Urinary bladder (tissue), 4 donors: ENCODE results near the gene PLXNC1. TPM values are rescaled to one million over a fixed set of nuclear protein-coding genes. Genes with fewer than 3 reads are reported as not detected.

Experiments used
- DNase-seq: peaks from one replicate; pipeline ENCODE4 v3.0.0-alpha.2; 2015; ENCODE audit errors: extremely low spot score
- H3K27ac ChIP-seq: one replicate; pipeline ENCODE4 v1.5.1; 2013; ENCODE audit warnings: low read depth, mild to moderate bottlenecking, moderate library complexity
- H3K36me3 ChIP-seq: one replicate; pipeline ENCODE4 v1.6.1; 2013; ENCODE audit warnings: mild to moderate bottlenecking, moderate library complexity; ENCODE audit not compliant: insufficient read depth
- H3K4me1 ChIP-seq: one replicate; pipeline ENCODE4 v1.6.1; 2013; ENCODE audit warnings: mild to moderate bottlenecking, moderate library complexity; ENCODE audit not compliant: insufficient read depth
- H3K4me3 ChIP-seq: one replicate; pipeline ENCODE4 v1.5.1; 2013; ENCODE audit warnings: low read depth, low read length
- WGBS: extraction: QIAGEN DNeasy Blood & Tissue Kit; methylation state at CpG from one replicate; pipeline ENCODE4 v1.1.7; 2013; 5-methylcytosine and 5-hydroxymethylcytosine counted together
- polyA plus RNA-seq: library from polyadenylated mRNA; stranded (reverse); fragments of 200-250 nt; gene quantifications from one replicate; pipeline ENCODE4 v1.2.3, GENCODE V29; 2013
- total RNA-seq: library from RNA; depleted of rRNA; stranded (reverse); fragments of >200 nt; gene quantifications from one replicate; pipeline ENCODE4 v1.2.3, GENCODE V29; 2014
- donor health status: healthy with polysubstance abuse.
- donor health status: healthy.

The PLXNC1 gene
- total and polyA plus RNA-seq, 2 donors, result 1.8 to 19.0 TPM

GRCh38 chr12:94172031-94172430 is 23.7 kb downstream of the PLXNC1 start:
- Histone ChIP-seq H3K4me3 (no peak overlapping the region), H3K4me1 (no peaks in the 10 kb centered on the region), H3K27ac (no peak overlapping the region), H3K36me3 (no peaks in the 10 kb centered on the region)
- WGBS, result 88% methylated on average over 5 of the region's 5 CpGs
- DNase-seq, result no peak

- Histone ChIP-seq H3K4me1 (no peaks in the 10 kb centered on the region), H3K36me3 (no peaks in the 10 kb centered on the region), H3K4me3 (no peak overlapping the region), H3K27ac (no peak overlapping the region)
- WGBS, result 56% methylated on average over 9 of the region's 9 CpGs
- DNase-seq, result no peak
Observed at GRCh38 chr12:94172973-94173372, 24.6 kb downstream of the PLXNC1 start.

- no peak for DNase-seq
- Histone ChIP-seq H3K4me3 (no peak overlapping the region), H3K27ac (no peak overlapping the region), H3K4me1 (no peaks in the 10 kb centered on the region), H3K36me3 (no peaks in the 10 kb centered on the region)
- 82% methylated on average over 7 of the region's 7 CpGs for WGBS
Observed at GRCh38 chr12:94173660-94174265, 25.4 kb downstream of the PLXNC1 start.

DNA sequence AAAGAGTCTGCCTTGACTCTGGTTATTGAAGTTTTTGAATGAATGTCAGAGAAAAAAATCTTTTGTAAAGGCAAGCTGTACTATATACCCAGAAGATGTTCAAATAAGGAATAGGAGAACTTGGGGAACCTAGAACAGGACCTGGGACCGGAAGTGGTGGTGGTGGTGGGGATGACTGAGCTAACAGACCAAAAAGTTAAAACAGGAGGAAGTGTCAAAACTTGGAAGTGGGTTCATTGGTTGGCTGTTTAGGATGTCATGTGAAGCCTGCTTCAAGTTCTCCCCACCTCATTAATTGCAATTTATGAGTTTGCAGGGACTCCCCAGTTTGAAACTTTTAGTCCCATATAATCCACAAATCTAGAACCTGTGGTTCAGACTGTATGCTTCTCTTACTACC is 26.2 kb downstream of the PLXNC1 start:
- H3K4me1 ChIP-seq, result no peaks in the 10 kb centered on the region
- H3K36me3 ChIP-seq, result no peaks in the 10 kb centered on the region
- WGBS, result 70% methylated on average over 1 of the region's 1 CpG
- DNase-seq, result no peak
- H3K27ac ChIP-seq, result no peak overlapping the region
- no peak overlapping the region for H3K4me3 ChIP-seq

GRCh38 chr12:94175763-94176668 is 27.6 kb downstream of the PLXNC1 start:
- no peaks in the 10 kb centered on the region for H3K4me1 ChIP-seq
- H3K27ac ChIP-seq, result no peak overlapping the region
- DNase-seq, result no peak
- H3K36me3 ChIP-seq, result no peaks in the 10 kb centered on the region
- 64% methylated on average over 10 of the region's 10 CpGs for WGBS
- no peak overlapping the region for H3K4me3 ChIP-seq

DNA sequence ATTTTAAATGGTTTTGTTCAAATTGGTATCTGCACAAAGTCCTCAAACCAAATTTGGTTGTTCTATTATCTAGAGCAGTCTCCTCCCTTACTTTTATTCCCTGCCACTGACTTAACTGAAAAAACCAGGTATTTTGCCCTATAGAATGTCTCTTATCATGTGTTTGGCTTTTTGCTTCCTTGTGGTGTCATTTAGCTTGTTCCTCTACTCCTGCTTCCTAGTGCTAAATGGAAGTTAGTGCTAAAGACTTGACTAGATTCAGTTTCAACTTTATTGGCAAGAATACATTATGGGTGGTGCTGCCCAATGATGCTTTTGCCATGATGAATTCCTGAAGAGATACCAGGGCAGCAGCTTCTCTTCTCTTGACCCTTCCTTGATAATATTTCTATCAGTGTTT is 29.7 kb downstream of the PLXNC1 start:
- H3K4me3 ChIP-seq, result no peak overlapping the region
- H3K4me1 ChIP-seq, result no peaks in the 10 kb centered on the region
- H3K27ac ChIP-seq, result no peak overlapping the region
- DNase-seq, result no peak
- no peaks in the 10 kb centered on the region for H3K36me3 ChIP-seq

- Histone ChIP-seq H3K36me3 (no peaks in the 10 kb centered on the region), H3K4me1 (no peaks in the 10 kb centered on the region), H3K27ac (no peak overlapping the region), H3K4me3 (no peak overlapping the region)
- DNase-seq, result no peak
- WGBS, result 93% methylated on average over 3 of the region's 3 CpGs
Observed at GRCh38 chr12:94178882-94179281, 30.5 kb downstream of the PLXNC1 start.

DNA sequence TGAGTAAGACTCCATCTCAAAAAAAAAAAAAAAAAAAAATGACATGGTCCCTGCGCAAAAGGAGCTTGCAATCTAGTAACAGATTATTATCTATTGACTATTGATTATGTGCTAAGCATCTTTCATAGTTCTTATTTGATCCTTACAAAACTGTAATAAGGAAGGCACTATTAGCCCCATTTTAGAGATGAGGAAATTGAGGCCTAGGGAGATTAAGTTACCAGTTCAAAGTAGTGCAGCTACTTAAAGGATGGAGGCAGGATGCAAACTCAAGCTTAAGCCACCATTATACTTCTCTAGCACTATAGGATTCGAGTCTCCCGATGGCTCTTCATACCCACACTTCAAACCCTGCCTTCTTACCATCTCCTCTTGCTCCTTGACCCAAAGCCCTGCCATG is 31.3 kb downstream of the PLXNC1 start:
- no peaks in the 10 kb centered on the region for H3K36me3 ChIP-seq
- 94% methylated on average over 3 of the region's 3 CpGs for WGBS
- H3K27ac ChIP-seq, result no peak overlapping the region
- no peaks in the 10 kb centered on the region for H3K4me1 ChIP-seq
- H3K4me3 ChIP-seq, result no peak overlapping the region
- no peak for DNase-seq

DNA sequence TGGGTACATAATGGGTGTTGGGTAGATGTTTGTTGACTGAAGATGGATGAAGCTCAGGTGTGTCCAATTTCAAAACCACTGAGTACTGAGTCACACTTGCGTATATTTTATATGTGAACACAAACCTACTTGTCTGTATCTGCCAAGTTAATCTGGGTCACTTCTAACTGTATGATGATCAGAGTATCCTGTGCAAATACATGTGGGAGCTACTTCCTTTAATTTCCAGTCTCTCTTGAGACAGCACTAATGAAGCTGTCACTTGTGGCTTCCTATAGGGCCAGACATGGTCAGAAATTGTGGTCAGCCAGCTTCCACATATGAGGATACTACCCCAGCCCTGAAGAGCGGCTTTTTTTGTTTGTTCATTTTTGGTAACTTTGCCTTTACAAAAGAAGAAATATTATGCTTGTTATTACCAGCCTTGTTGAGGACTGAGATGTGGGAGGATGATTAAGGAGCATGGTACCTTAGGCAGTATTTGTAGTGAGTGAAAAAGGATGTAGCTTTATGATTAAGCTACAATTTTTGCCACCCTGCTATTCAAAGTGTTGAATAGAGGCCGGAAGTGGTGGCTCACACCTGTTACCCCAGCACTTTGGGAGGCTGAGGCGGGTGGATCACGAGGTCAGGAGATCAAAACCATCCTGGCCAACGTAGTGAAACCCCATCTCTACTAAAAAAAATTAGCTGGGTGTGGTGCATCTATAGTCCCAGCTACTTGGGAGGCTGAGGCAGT is 32.4 kb downstream of the PLXNC1 start:
- no peaks in the 10 kb centered on the region for H3K4me1 ChIP-seq
- no peak overlapping the region for H3K4me3 ChIP-seq
- H3K27ac ChIP-seq, result no peak overlapping the region
- WGBS, result 87% methylated on average over 6 of the region's 6 CpGs
- no peaks in the 10 kb centered on the region for H3K36me3 ChIP-seq
- DNase-seq, result no peak

DNA sequence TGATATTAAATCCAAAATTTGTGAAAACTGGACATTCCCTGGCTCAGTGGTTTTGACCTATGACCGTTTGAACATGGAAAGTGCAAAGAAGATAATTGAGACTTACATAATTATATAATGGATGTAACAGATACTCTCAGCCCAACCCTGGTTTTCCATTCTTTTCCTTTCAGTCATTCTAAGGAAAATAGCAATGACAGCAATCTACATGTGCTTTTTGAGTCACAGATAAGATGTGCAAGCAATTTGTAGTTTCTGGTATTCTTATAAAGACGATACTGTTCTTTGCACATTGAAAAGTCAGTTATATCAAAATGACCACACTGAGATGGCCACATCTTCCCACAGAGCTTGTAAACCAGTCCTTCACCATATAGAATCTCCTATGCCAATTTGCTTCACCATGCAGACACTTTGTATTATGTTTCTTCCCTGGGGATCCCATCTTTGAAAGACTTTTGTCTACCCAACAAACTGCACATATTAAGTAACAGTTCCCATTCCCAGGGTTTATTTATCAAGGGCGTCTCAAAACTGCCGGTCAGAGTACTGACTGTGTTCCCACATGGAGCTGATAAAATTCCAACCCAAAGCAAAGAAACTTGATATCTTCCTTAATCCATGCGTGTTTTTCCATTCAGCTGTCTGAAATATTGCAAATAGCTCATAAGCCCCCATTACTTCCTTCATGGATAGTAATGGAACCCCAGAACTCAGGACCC is 34.8 kb downstream of the PLXNC1 start:
- WGBS, result 56% methylated on average over 5 of the region's 5 CpGs
- H3K27ac ChIP-seq, result no peak overlapping the region
- no peak overlapping the region for H3K4me3 ChIP-seq
- no peaks in the 10 kb centered on the region for H3K36me3 ChIP-seq
- no peaks in the 10 kb centered on the region for H3K4me1 ChIP-seq
- DNase-seq, result no peak

DNA sequence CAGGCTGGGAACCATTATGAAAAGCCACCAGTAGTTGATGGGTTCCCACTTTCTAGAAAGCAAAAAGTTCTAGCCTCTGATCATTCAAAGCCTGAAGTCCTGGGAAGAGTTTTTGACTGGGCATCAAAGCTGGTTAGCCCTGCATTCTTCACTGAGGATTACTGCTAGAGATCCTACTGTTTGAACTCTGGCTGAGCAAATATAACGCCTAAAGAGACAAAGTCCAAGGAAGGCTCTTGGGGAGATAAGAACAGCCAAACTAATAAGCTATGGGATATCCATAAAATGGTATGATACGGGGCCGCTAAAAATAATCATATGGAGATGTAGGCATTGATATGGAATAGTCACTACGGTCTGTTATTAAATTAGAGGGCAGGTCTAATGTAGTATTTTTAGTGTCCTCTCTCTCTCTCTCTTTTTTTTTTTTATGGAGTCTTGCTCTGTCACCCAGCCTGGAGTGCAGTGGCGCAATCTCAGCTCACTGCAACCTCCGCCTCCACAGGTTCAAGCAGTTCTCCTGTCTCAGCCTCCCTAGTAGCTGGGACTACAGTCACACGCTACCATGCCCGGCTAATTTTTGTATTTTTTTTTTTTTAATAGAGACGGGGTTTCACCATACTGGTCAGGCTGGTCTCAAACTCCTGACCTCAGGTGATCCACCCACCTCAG is 35.5 kb downstream of the PLXNC1 start:
- DNase-seq, result no peak
- no peak overlapping the region for H3K27ac ChIP-seq
- no peaks in the 10 kb centered on the region for H3K36me3 ChIP-seq
- no peaks in the 10 kb centered on the region for H3K4me1 ChIP-seq
- WGBS, result 80% methylated on average over 9 of the region's 9 CpGs
- H3K4me3 ChIP-seq, result no peak overlapping the region

- Histone ChIP-seq H3K27ac (no peak overlapping the region), H3K36me3 (no peaks in the 10 kb centered on the region), H3K4me3 (no peak overlapping the region), H3K4me1 (no peaks in the 10 kb centered on the region)
- WGBS, result 82% methylated on average over 7 of the region's 7 CpGs
- no peak for DNase-seq
Observed at GRCh38 chr12:94184995-94185719, 36.8 kb downstream of the PLXNC1 start.
